Fibroblast of lung (primary cell): ENCODE measurements around the gene RABGAP1L.

Source experiments
- EZH2 ChIP-seq: IDR thresholded peaks from 2 replicates; pipeline ENCODE4 v1.5.1; 2012; ENCODE audit warnings: low read length, control low read depth, mild to moderate bottlenecking; ENCODE audit errors: missing control alignments
- TF ChIP-seq, protein P1 (sequence below), 2 donors: IDR thresholded peaks in 1 of 2; conservative IDR thresholded peaks in 1 of 2; 1 replicate in 1 of 2; 2 replicates in 1 of 2; pipeline ENCODE4 v1.5.1; 2011 to 2012; ENCODE audit warnings: low read length in 2 of 2, control low read depth in 1 of 2, inconsistent platforms in 1 of 2, low read depth in 1 of 2, mild to moderate bottlenecking in 1 of 2

GRCh38 chr1:174358344-174358743 lies 199.0 kb downstream of the RABGAP1L start:
- TF ChIP-seq, protein P1, sequence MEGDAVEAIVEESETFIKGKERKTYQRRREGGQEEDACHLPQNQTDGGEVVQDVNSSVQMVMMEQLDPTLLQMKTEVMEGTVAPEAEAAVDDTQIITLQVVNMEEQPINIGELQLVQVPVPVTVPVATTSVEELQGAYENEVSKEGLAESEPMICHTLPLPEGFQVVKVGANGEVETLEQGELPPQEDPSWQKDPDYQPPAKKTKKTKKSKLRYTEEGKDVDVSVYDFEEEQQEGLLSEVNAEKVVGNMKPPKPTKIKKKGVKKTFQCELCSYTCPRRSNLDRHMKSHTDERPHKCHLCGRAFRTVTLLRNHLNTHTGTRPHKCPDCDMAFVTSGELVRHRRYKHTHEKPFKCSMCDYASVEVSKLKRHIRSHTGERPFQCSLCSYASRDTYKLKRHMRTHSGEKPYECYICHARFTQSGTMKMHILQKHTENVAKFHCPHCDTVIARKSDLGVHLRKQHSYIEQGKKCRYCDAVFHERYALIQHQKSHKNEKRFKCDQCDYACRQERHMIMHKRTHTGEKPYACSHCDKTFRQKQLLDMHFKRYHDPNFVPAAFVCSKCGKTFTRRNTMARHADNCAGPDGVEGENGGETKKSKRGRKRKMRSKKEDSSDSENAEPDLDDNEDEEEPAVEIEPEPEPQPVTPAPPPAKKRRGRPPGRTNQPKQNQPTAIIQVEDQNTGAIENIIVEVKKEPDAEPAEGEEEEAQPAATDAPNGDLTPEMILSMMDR (conservative IDR thresholded peaks at IDR 0.05 in 1 of 2, IDR thresholded peaks at IDR 0.05 in 1 of 2; ENCODE audit: low read depth in 1 of 2, low read length in 2 of 2): no peak
- no peak for TF ChIP-seq EZH2
